K562 (cell line): ENCODE measurements around the gene EN2. TPM values are rescaled to one million over a fixed set of nuclear protein-coding genes. Genes with fewer than 3 reads are reported as not detected.

Experiments used
- ARHGAP35 ChIP-seq: fragments of 450-650 bp; IDR thresholded peaks from 2 replicates; pipeline ENCODE4 v1.6.1; 2018; ENCODE audit not compliant: partially characterized antibody
- KDM4B ChIP-seq, 2 experiments: fragments of 450-650 bp in 1 of 2; sonication (generic) in 1 of 2; IDR thresholded peaks; 2 replicates each; pipeline ENCODE4 v1.6.1; 2016 to 2017; ENCODE audit warnings: borderline replicate concordance in 2 of 2, antibody characterized with exemption in 1 of 2, low read depth in 1 of 2, mild to moderate bottlenecking in 1 of 2
- NUFIP1 ChIP-seq: fragments of 450-650 bp; IDR thresholded peaks from 2 replicates; pipeline ENCODE4 v1.6.1; 2018; ENCODE audit not compliant: partially characterized antibody
- POLR3G ChIP-seq: IDR thresholded peaks from 2 replicates; pipeline ENCODE4 v1.6.1; 2011; ENCODE audit not compliant: insufficient read length, insufficient replicate concordance; ENCODE audit errors: extremely low read depth
- TAL1 ChIP-seq: fragments of 450-650 bp; IDR thresholded peaks from 2 replicates; pipeline ENCODE4 v1.6.1; 2016; ENCODE audit warnings: mild to moderate bottlenecking
- ZBTB8A ChIP-seq: fragments of 450-650 bp; IDR thresholded peaks from 2 replicates; pipeline ENCODE4 v1.6.1; 2018; ENCODE audit warnings: mild to moderate bottlenecking, moderate library complexity; ENCODE audit not compliant: partially characterized antibody
- polyA plus RNA-seq, 8 experiments: library from polyadenylated mRNA; depleted of rRNA in 4 of 8; stranded (reverse) in 5 of 8; unstranded in 3 of 8; fragments of >200 nt; fragmentation: Nextera tagmentation in 2 of 8; fragmentation: Illumina TruSeq in 1 of 8; extraction: Ambion mirVana in 2 of 8; extraction: Trizol in 1 of 8; gene quantifications; 2 replicates each; pipeline versions ENCODE4 v1.2.1 to v1.2.3, GENCODE V29; 2011 to 2014; ENCODE audit warnings: inconsistent platforms in 1 of 8, missing spikeins in 1 of 8
- total RNA-seq, 7 experiments: library from RNA; depleted of rRNA in 6 of 7; stranded (reverse); fragments of >200 nt in 6 of 7; fragmentation: Illumina TruSeq in 2 of 7; extraction: Trizol in 2 of 7; gene quantifications; 2 replicates each; pipeline versions ENCODE4 v1.2.1 to v1.2.3, GENCODE V29; 2011 to 2021; ENCODE audit warnings: low replicate concordance in 1 of 7
- TF ChIP-seq, protein P1 (sequence below): fragments of 450-650 bp; IDR thresholded peaks from 2 replicates; pipeline ENCODE4 v1.6.1; 2016; ENCODE audit warnings: mild to moderate bottlenecking, moderate library complexity
- TF ChIP-seq, protein P2 (sequence below): sonication (generic); formaldehyde crosslinking; IDR thresholded peaks from 2 replicates; pipeline ENCODE4 v1.8.0; 2022; ENCODE audit warnings: mild to moderate bottlenecking, missing genetic modification reagents

The EN2 gene
- total and polyA plus RNA-seq, 9 of the 15 experiments (the other 6 are each of a cell fraction or from before 2014, with no cell fraction given): 0.04 TPM; not detected in 7

- TF ChIP-seq, protein P1, sequence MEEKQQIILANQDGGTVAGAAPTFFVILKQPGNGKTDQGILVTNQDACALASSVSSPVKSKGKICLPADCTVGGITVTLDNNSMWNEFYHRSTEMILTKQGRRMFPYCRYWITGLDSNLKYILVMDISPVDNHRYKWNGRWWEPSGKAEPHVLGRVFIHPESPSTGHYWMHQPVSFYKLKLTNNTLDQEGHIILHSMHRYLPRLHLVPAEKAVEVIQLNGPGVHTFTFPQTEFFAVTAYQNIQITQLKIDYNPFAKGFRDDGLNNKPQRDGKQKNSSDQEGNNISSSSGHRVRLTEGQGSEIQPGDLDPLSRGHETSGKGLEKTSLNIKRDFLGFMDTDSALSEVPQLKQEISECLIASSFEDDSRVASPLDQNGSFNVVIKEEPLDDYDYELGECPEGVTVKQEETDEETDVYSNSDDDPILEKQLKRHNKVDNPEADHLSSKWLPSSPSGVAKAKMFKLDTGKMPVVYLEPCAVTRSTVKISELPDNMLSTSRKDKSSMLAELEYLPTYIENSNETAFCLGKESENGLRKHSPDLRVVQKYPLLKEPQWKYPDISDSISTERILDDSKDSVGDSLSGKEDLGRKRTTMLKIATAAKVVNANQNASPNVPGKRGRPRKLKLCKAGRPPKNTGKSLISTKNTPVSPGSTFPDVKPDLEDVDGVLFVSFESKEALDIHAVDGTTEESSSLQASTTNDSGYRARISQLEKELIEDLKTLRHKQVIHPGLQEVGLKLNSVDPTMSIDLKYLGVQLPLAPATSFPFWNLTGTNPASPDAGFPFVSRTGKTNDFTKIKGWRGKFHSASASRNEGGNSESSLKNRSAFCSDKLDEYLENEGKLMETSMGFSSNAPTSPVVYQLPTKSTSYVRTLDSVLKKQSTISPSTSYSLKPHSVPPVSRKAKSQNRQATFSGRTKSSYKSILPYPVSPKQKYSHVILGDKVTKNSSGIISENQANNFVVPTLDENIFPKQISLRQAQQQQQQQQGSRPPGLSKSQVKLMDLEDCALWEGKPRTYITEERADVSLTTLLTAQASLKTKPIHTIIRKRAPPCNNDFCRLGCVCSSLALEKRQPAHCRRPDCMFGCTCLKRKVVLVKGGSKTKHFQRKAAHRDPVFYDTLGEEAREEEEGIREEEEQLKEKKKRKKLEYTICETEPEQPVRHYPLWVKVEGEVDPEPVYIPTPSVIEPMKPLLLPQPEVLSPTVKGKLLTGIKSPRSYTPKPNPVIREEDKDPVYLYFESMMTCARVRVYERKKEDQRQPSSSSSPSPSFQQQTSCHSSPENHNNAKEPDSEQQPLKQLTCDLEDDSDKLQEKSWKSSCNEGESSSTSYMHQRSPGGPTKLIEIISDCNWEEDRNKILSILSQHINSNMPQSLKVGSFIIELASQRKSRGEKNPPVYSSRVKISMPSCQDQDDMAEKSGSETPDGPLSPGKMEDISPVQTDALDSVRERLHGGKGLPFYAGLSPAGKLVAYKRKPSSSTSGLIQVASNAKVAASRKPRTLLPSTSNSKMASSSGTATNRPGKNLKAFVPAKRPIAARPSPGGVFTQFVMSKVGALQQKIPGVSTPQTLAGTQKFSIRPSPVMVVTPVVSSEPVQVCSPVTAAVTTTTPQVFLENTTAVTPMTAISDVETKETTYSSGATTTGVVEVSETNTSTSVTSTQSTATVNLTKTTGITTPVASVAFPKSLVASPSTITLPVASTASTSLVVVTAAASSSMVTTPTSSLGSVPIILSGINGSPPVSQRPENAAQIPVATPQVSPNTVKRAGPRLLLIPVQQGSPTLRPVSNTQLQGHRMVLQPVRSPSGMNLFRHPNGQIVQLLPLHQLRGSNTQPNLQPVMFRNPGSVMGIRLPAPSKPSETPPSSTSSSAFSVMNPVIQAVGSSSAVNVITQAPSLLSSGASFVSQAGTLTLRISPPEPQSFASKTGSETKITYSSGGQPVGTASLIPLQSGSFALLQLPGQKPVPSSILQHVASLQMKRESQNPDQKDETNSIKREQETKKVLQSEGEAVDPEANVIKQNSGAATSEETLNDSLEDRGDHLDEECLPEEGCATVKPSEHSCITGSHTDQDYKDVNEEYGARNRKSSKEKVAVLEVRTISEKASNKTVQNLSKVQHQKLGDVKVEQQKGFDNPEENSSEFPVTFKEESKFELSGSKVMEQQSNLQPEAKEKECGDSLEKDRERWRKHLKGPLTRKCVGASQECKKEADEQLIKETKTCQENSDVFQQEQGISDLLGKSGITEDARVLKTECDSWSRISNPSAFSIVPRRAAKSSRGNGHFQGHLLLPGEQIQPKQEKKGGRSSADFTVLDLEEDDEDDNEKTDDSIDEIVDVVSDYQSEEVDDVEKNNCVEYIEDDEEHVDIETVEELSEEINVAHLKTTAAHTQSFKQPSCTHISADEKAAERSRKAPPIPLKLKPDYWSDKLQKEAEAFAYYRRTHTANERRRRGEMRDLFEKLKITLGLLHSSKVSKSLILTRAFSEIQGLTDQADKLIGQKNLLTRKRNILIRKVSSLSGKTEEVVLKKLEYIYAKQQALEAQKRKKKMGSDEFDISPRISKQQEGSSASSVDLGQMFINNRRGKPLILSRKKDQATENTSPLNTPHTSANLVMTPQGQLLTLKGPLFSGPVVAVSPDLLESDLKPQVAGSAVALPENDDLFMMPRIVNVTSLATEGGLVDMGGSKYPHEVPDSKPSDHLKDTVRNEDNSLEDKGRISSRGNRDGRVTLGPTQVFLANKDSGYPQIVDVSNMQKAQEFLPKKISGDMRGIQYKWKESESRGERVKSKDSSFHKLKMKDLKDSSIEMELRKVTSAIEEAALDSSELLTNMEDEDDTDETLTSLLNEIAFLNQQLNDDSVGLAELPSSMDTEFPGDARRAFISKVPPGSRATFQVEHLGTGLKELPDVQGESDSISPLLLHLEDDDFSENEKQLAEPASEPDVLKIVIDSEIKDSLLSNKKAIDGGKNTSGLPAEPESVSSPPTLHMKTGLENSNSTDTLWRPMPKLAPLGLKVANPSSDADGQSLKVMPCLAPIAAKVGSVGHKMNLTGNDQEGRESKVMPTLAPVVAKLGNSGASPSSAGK: no peak
- TF ChIP-seq KDM4B (IDR thresholded peaks at IDR 0.05; ENCODE audit: borderline replicate concordance in 2 of 2, low read depth in 1 of 2): no peak
- no peak for TF ChIP-seq TAL1
- no peak for TF ChIP-seq NUFIP1
- TF ChIP-seq, protein P2, sequence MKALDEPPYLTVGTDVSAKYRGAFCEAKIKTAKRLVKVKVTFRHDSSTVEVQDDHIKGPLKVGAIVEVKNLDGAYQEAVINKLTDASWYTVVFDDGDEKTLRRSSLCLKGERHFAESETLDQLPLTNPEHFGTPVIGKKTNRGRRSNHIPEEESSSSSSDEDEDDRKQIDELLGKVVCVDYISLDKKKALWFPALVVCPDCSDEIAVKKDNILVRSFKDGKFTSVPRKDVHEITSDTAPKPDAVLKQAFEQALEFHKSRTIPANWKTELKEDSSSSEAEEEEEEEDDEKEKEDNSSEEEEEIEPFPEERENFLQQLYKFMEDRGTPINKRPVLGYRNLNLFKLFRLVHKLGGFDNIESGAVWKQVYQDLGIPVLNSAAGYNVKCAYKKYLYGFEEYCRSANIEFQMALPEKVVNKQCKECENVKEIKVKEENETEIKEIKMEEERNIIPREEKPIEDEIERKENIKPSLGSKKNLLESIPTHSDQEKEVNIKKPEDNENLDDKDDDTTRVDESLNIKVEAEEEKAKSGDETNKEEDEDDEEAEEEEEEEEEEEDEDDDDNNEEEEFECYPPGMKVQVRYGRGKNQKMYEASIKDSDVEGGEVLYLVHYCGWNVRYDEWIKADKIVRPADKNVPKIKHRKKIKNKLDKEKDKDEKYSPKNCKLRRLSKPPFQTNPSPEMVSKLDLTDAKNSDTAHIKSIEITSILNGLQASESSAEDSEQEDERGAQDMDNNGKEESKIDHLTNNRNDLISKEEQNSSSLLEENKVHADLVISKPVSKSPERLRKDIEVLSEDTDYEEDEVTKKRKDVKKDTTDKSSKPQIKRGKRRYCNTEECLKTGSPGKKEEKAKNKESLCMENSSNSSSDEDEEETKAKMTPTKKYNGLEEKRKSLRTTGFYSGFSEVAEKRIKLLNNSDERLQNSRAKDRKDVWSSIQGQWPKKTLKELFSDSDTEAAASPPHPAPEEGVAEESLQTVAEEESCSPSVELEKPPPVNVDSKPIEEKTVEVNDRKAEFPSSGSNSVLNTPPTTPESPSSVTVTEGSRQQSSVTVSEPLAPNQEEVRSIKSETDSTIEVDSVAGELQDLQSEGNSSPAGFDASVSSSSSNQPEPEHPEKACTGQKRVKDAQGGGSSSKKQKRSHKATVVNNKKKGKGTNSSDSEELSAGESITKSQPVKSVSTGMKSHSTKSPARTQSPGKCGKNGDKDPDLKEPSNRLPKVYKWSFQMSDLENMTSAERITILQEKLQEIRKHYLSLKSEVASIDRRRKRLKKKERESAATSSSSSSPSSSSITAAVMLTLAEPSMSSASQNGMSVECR (CRISPR knock-in tag): no peak
- TF ChIP-seq POLR3G: no peak
- TF ChIP-seq ARHGAP35: no peak
- TF ChIP-seq ZBTB8A: no peak
These were observed 13.8 kb downstream of the EN2 start (continued) for GRCh38 chr7:155471718-155472117.
